ENCODE measurements around the gene NEURL2.

NEURL2 gene

GRCh38 chr20:45845452-45845851, 45.6 kb downstream of the NEURL2 start:
- H3K36me3 ChIP-seq (ENCODE audit: insufficient read depth, low read length): peaks cover 13% of the 10 kb centered on the region; the same call in 1 of the 2 replicates
- TF ChIP-seq CTCF (conservative IDR thresholded peaks at IDR 0.05; ENCODE audit: low read length) (no peak), EZH2phosphoT487 (IDR thresholded peaks at IDR 0.05; ENCODE audit: borderline replicate concordance) (no peak)
- no peak overlapping the region for H2AFZ ChIP-seq (ENCODE audit: low read length)
- H3K79me2 ChIP-seq (ENCODE audit: insufficient read depth, low read length): no peaks in the 10 kb centered on the region
- H3K9me3 ChIP-seq (ENCODE audit: insufficient read depth, low read depth, low read length): no peaks in the 10 kb centered on the region
- no peaks in the 10 kb centered on the region for H3K9me2 ChIP-seq (replicated peaks; ENCODE audit: low read depth, low read length)
- no peaks in the 10 kb centered on the region for H3K27me3 ChIP-seq (ENCODE audit: insufficient read depth, low read length, poor library complexity, severe bottlenecking)
- H3K4me3 ChIP-seq (ENCODE audit: low read length, poor library complexity, severe bottlenecking): no peak overlapping the region
- H3K4me1 ChIP-seq (ENCODE audit: insufficient read depth, low read length, poor library complexity, severe bottlenecking): no peaks in the 10 kb centered on the region
- no peak overlapping the region for H3K9ac ChIP-seq (ENCODE audit: low read depth, low read length, poor library complexity, severe bottlenecking)
- no peaks in the 10 kb centered on the region for H4K20me1 ChIP-seq (ENCODE audit: insufficient read depth, low read length, poor library complexity, severe bottlenecking)
- no peaks in the 10 kb centered on the region for H3F3A ChIP-seq (ENCODE audit: low read depth)
- H3K4me2 ChIP-seq (ENCODE audit: low read depth, low read length, poor library complexity, severe bottlenecking): no peak overlapping the region

- Histone ChIP-seq H3K36me3 (ENCODE audit: insufficient read depth, low read length) (peaks cover 13% of the 10 kb centered on the region; the same call in 1 of the 2 replicates), H3K79me2 (ENCODE audit: insufficient read depth, low read length) (no peaks in the 10 kb centered on the region), H2AFZ (ENCODE audit: low read length) (no peak overlapping the region), H3K4me3 (ENCODE audit: low read length, poor library complexity, severe bottlenecking) (no peak overlapping the region), H3K4me1 (ENCODE audit: insufficient read depth, low read length, poor library complexity, severe bottlenecking) (no peaks in the 10 kb centered on the region), H3K9me3 (ENCODE audit: insufficient read depth, low read depth, low read length) (no peaks in the 10 kb centered on the region), H3K4me2 (ENCODE audit: low read depth, low read length, poor library complexity, severe bottlenecking) (no peak overlapping the region), H3K9ac (ENCODE audit: low read depth, low read length, poor library complexity, severe bottlenecking) (no peak overlapping the region), H3K27me3 (ENCODE audit: insufficient read depth, low read length, poor library complexity, severe bottlenecking) (no peaks in the 10 kb centered on the region), H4K20me1 (ENCODE audit: insufficient read depth, low read length, poor library complexity, severe bottlenecking) (no peaks in the 10 kb centered on the region), H3K9me2 (replicated peaks; ENCODE audit: low read depth, low read length) (no peaks in the 10 kb centered on the region), H3F3A (ENCODE audit: low read depth) (no peaks in the 10 kb centered on the region)
- TF ChIP-seq EZH2phosphoT487 (IDR thresholded peaks at IDR 0.05; ENCODE audit: borderline replicate concordance) (no peak), CTCF (conservative IDR thresholded peaks at IDR 0.05; ENCODE audit: low read length) (no peak)
These were observed 47.5 kb downstream of the NEURL2 start for GRCh38 chr20:45843506-45843905.

- Histone ChIP-seq H3K36me3 (ENCODE audit: insufficient read depth, low read length) (peaks cover 13% of the 10 kb centered on the region; the same call in 1 of the 2 replicates), H3K4me2 (ENCODE audit: low read depth, low read length, poor library complexity, severe bottlenecking) (no peak overlapping the region), H3F3A (ENCODE audit: low read depth) (no peaks in the 10 kb centered on the region), H2AFZ (ENCODE audit: low read length) (no peak overlapping the region), H4K20me1 (ENCODE audit: insufficient read depth, low read length, poor library complexity, severe bottlenecking) (no peaks in the 10 kb centered on the region), H3K27me3 (ENCODE audit: insufficient read depth, low read length, poor library complexity, severe bottlenecking) (no peaks in the 10 kb centered on the region), H3K79me2 (ENCODE audit: insufficient read depth, low read length) (no peaks in the 10 kb centered on the region), H3K9me3 (ENCODE audit: insufficient read depth, low read depth, low read length) (no peaks in the 10 kb centered on the region), H3K9ac (ENCODE audit: low read depth, low read length, poor library complexity, severe bottlenecking) (no peak overlapping the region), H3K4me1 (ENCODE audit: insufficient read depth, low read length, poor library complexity, severe bottlenecking) (no peaks in the 10 kb centered on the region), H3K9me2 (replicated peaks; ENCODE audit: low read depth, low read length) (no peaks in the 10 kb centered on the region), H3K4me3 (ENCODE audit: low read length, poor library complexity, severe bottlenecking) (no peak overlapping the region)
- TF ChIP-seq EZH2phosphoT487 (IDR thresholded peaks at IDR 0.05; ENCODE audit: borderline replicate concordance) (no peak), CTCF (conservative IDR thresholded peaks at IDR 0.05; ENCODE audit: low read length) (no peak)
These were observed 48.7 kb downstream of the NEURL2 start for GRCh38 chr20:45842169-45842812.
